Uterus (tissue), 4 donors: Measurements from ENCODE around the gene SLAMF9. TPM values are rescaled to one million over a fixed set of nuclear protein-coding genes. Genes with fewer than 3 reads are reported as not detected.

Experiments
- DNase-seq, 2 donors: peaks; one replicate each; pipeline ENCODE4 v3.0.0-alpha.2; 2019 to 2020
- H3K27ac ChIP-seq, 2 donors: fragments of 200-600 bp; sonication (generic); 1 replicate in 1 of 2; 2 replicates in 1 of 2; pipeline ENCODE4 v1.5.1; 2016 to 2018
- H3K27me3 ChIP-seq, 2 donors: fragments of 200-600 bp; sonication (generic); one replicate each; pipeline ENCODE4 v1.5.1; 2018 to 2019; ENCODE audit warnings: control low read depth in 1 of 2
- H3K36me3 ChIP-seq, 2 donors: fragments of 200-600 bp; sonication (generic); one replicate each; pipeline ENCODE4 v1.5.1; 2019; ENCODE audit warnings: control low read depth in 1 of 2
- H3K4me1 ChIP-seq, 2 donors: fragments of 200-600 bp; sonication (generic); one replicate each; pipeline ENCODE4 v1.5.1; 2018 to 2019; ENCODE audit warnings: control low read depth in 1 of 2
- H3K4me3 ChIP-seq, 2 donors: fragments of 200-600 bp; sonication (generic); 1 replicate in 1 of 2; 2 replicates in 1 of 2; pipeline ENCODE4 v1.5.1; 2018 to 2019; ENCODE audit warnings: mild to moderate bottlenecking in 1 of 2
- H3K9me3 ChIP-seq, 2 donors: fragments of 200-600 bp; sonication (generic); one replicate each; pipeline ENCODE4 v1.5.1; 2019; ENCODE audit warnings: control low read depth in 1 of 2
- CTCF ChIP-seq, 4 experiments: fragments of 200-600 bp in 2 of 4; fragments of 450-650 bp in 2 of 4; sonication (generic) in 2 of 4; IDR thresholded peaks; one replicate each; pipeline ENCODE4 v1.5.1; 2016 to 2019; ENCODE audit warnings: antibody characterized with exemption in 4 of 4, mild to moderate bottlenecking in 2 of 4, moderate library complexity in 1 of 4
- POLR2A ChIP-seq, 2 donors: fragments of 450-650 bp; IDR thresholded peaks; one replicate each; pipeline ENCODE4 v1.6.1; 2016; ENCODE audit warnings: antibody characterized with exemption in 2 of 2, mild to moderate bottlenecking in 1 of 2, moderate library complexity in 1 of 2
- intact Hi-C: fragments of 100-400 bp; cut with DNase I; formaldehyde crosslinking; loops from one replicate; pipeline ENCODE4 v1.15.1; 2023; ENCODE audit warnings: low total_unique reads
- total RNA-seq, 4 donors: library from RNA; depleted of rRNA in 3 of 4; stranded (reverse); fragments of >200 nt in 3 of 4; gene quantifications; one replicate each; pipeline versions ENCODE4 v1.1.0 to v1.2.4, GENCODE V29; 2014 to 2023
- donor health status: DM: yes; HTN: yes; CAD: no.

SLAMF9 gene
- total RNA-seq, 4 donors from 2014 or later: not detected

- Histone ChIP-seq H3K4me3 (no peak overlapping the region), H3K9me3 (no peaks in the 10 kb centered on the region), H3K27ac (no peak overlapping the region), H3K36me3 (no peaks in the 10 kb centered on the region), H3K27me3 (no peaks in the 10 kb centered on the region), H3K4me1 (no peaks in the 10 kb centered on the region)
- TF ChIP-seq CTCF (IDR thresholded peaks at IDR 0.05): no peak
- no peak for TF ChIP-seq POLR2A (IDR thresholded peaks at IDR 0.05)
- intact Hi-C loops: no loop called here
- DNase-seq: no peak
Observed at GRCh38 chr1:159957824-159958268, 3.8 kb upstream of the SLAMF9 start.

GRCh38 chr1:159955456-159955855 lies 1.4 kb upstream of the SLAMF9 start:
- no peak overlapping the region for H3K4me3 ChIP-seq
- no peaks in the 10 kb centered on the region for H3K9me3 ChIP-seq
- no peaks in the 10 kb centered on the region for H3K27me3 ChIP-seq
- intact Hi-C loops: no loop called here
- H3K4me1 ChIP-seq: no peaks in the 10 kb centered on the region
- TF ChIP-seq POLR2A (IDR thresholded peaks at IDR 0.05): no peak
- no peak for TF ChIP-seq CTCF (IDR thresholded peaks at IDR 0.05)
- H3K36me3 ChIP-seq: no peaks in the 10 kb centered on the region
- no peak overlapping the region for H3K27ac ChIP-seq
- DNase-seq: no peak

GRCh38 chr1:159952932-159953331 lies 1.1 kb downstream of the SLAMF9 start:
- no peaks in the 10 kb centered on the region for H3K36me3 ChIP-seq
- intact Hi-C loops: no loop called here
- no peak overlapping the region for H3K27ac ChIP-seq
- no peaks in the 10 kb centered on the region for H3K9me3 ChIP-seq
- no peak for DNase-seq
- H3K4me3 ChIP-seq: no peak overlapping the region
- TF ChIP-seq POLR2A (IDR thresholded peaks at IDR 0.05) (no peak), CTCF (IDR thresholded peaks at IDR 0.05) (no peak)
- no peaks in the 10 kb centered on the region for H3K27me3 ChIP-seq
- no peaks in the 10 kb centered on the region for H3K4me1 ChIP-seq

GRCh38 chr1:159951551-159951950 lies 2.5 kb downstream of the SLAMF9 start:
- intact Hi-C loops: no loop called here
- H3K27me3 ChIP-seq: no peaks in the 10 kb centered on the region
- H3K4me1 ChIP-seq: no peaks in the 10 kb centered on the region
- H3K36me3 ChIP-seq: no peaks in the 10 kb centered on the region
- DNase-seq: no peak
- TF ChIP-seq POLR2A (IDR thresholded peaks at IDR 0.05) (no peak), CTCF (IDR thresholded peaks at IDR 0.05) (no peak)
- H3K27ac ChIP-seq: no peak overlapping the region
- H3K9me3 ChIP-seq: no peaks in the 10 kb centered on the region
- H3K4me3 ChIP-seq: no peak overlapping the region

GRCh38 chr1:159951016-159951415 lies 3.0 kb downstream of the SLAMF9 start:
- Histone ChIP-seq H3K9me3 (no peaks in the 10 kb centered on the region), H3K27ac (no peak overlapping the region), H3K4me1 (no peaks in the 10 kb centered on the region), H3K4me3 (no peak overlapping the region), H3K36me3 (no peaks in the 10 kb centered on the region), H3K27me3 (no peaks in the 10 kb centered on the region)
- TF ChIP-seq CTCF (IDR thresholded peaks at IDR 0.05) (no peak), POLR2A (IDR thresholded peaks at IDR 0.05) (no peak)
- intact Hi-C loops: no loop called here
- no peak for DNase-seq
